IPS-20b (cell line): ENCODE data around the gene PTPRE.
A peak's percentile ranks its signal among the peaks of the same experiment; 100 is the strongest.

Experiments used
- H3K27ac ChIP-seq: one replicate; pipeline ENCODE4 v1.5.1; 2013; ENCODE audit warnings: low read length
- H3K27me3 ChIP-seq: 2 replicates; pipeline ENCODE4 v1.6.1; 2013; ENCODE audit warnings: mild to moderate bottlenecking, low read length, inconsistent platforms; ENCODE audit not compliant: insufficient read depth
- H3K36me3 ChIP-seq: 2 replicates; pipeline ENCODE4 v1.6.1; 2013; ENCODE audit warnings: low read depth, mild to moderate bottlenecking, inconsistent platforms, low read length, moderate library complexity; ENCODE audit not compliant: insufficient read depth
- H3K4me1 ChIP-seq: 2 replicates; pipeline ENCODE4 v1.6.1; 2013; ENCODE audit warnings: mild to moderate bottlenecking, control low read depth, inconsistent platforms, low read length, moderate library complexity; ENCODE audit not compliant: insufficient read depth
- H3K4me3 ChIP-seq: 2 replicates; pipeline ENCODE4 v1.5.1; 2013; ENCODE audit warnings: mild to moderate bottlenecking, low read length, inconsistent platforms
- H3K9ac ChIP-seq: 2 replicates; pipeline ENCODE4 v1.6.1; 2013; ENCODE audit warnings: low read depth, mild to moderate bottlenecking, inconsistent platforms, low read length, moderate library complexity
- H3K9me3 ChIP-seq: 2 replicates; pipeline ENCODE4 v1.6.1; 2013; ENCODE audit warnings: mild to moderate bottlenecking, low read depth, low read length, inconsistent platforms; ENCODE audit not compliant: insufficient read depth

The PTPRE gene

GRCh38 chr10:128121750-128122412, 215.0 kb downstream of the PTPRE start:
- Histone ChIP-seq H3K9ac (no peak overlapping the region), H3K4me3 (no peak overlapping the region), H3K27me3 (peaks cover 5% of the 10 kb centered on the region; the same call in 1 of the 2 replicates), H3K36me3 (peaks cover 48% of the 10 kb centered on the region), H3K9me3 (no peaks in the 10 kb centered on the region), H3K4me1 (peaks cover 9% of the 10 kb centered on the region; the same call in 1 of the 2 replicates), H3K27ac (no peak overlapping the region)

GRCh38 chr10:128122931-128123330, 216.0 kb downstream of the PTPRE start:
- peaks cover 16% of the 10 kb centered on the region for H3K4me1 ChIP-seq
- peaks cover 45% of the 10 kb centered on the region for H3K36me3 ChIP-seq
- H3K9me3 ChIP-seq, result no peaks in the 10 kb centered on the region
- no peak overlapping the region for H3K4me3 ChIP-seq
- H3K27me3 ChIP-seq, result peaks cover 11% of the 10 kb centered on the region; the same call in 1 of the 2 replicates
- H3K9ac ChIP-seq, result no peak overlapping the region
- H3K27ac ChIP-seq, result no peak overlapping the region

- Histone ChIP-seq H3K27me3 (peaks cover 11% of the 10 kb centered on the region; the same call in 1 of the 2 replicates), H3K9me3 (no peaks in the 10 kb centered on the region), H3K9ac (no peak overlapping the region), H3K36me3 (peaks cover 38% of the 10 kb centered on the region), H3K4me3 (peak overlapping the region; percentile 95; the same call in 1 of the 2 replicates), H3K27ac (no peak overlapping the region), H3K4me1 (peaks cover 16% of the 10 kb centered on the region)
These were observed 216.9 kb downstream of the PTPRE start for GRCh38 chr10:128123846-128124245.

- Histone ChIP-seq H3K27me3 (peaks cover 11% of the 10 kb centered on the region; the same call in 1 of the 2 replicates), H3K27ac (no peak overlapping the region), H3K4me1 (peaks cover 16% of the 10 kb centered on the region), H3K36me3 (peaks cover 27% of the 10 kb centered on the region), H3K4me3 (peak overlapping the region; percentile 95), H3K9ac (peak overlapping the region; percentile 91; the same call in 1 of the 2 replicates), H3K9me3 (no peaks in the 10 kb centered on the region)
These were observed 218.0 kb downstream of the PTPRE start for GRCh38 chr10:128124813-128125403.

GRCh38 chr10:128125416-128125943, 218.6 kb downstream of the PTPRE start:
- H3K36me3 ChIP-seq, result peaks cover 24% of the 10 kb centered on the region
- H3K9me3 ChIP-seq, result no peaks in the 10 kb centered on the region
- peaks cover 11% of the 10 kb centered on the region; the same call in 1 of the 2 replicates for H3K27me3 ChIP-seq
- peaks cover 16% of the 10 kb centered on the region for H3K4me1 ChIP-seq
- H3K4me3 ChIP-seq, result peak overlapping the region; percentile 95
- H3K27ac ChIP-seq, result no peak overlapping the region
- H3K9ac ChIP-seq, result peak overlapping the region; percentile 91

GRCh38 chr10:128125944-128126764, 219.3 kb downstream of the PTPRE start, which contains the start of gene MKI67:
TSS of gene MKI67 (minus strand) at chr10:128126423. CDS start at chr10:128125667, 756 bp downstream.
- Histone ChIP-seq H3K4me1 (peaks cover 16% of the 10 kb centered on the region), H3K9me3 (no peaks in the 10 kb centered on the region), H3K27ac (no peak within 1 kb of the TSS), H3K9ac (peak within 1 kb of the TSS; percentile 91), H3K36me3 (peaks cover 18% of the 10 kb centered on the region), H3K27me3 (peaks cover 11% of the 10 kb centered on the region; the same call in 1 of the 2 replicates), H3K4me3 (peak within 1 kb of the TSS; percentile 95)

- no peak overlapping the region for H3K27ac ChIP-seq
- no peak overlapping the region for H3K9ac ChIP-seq
- H3K9me3 ChIP-seq, result no peaks in the 10 kb centered on the region
- no peaks in the 10 kb centered on the region for H3K36me3 ChIP-seq
- H3K4me3 ChIP-seq, result no peak overlapping the region
- peaks cover 11% of the 10 kb centered on the region; the same call in 1 of the 2 replicates for H3K27me3 ChIP-seq
- peaks cover 16% of the 10 kb centered on the region for H3K4me1 ChIP-seq
These were observed 221.7 kb downstream of the PTPRE start for GRCh38 chr10:128128582-128128981.

GRCh38 chr10:128130051-128130450, 223.1 kb downstream of the PTPRE start:
- H3K4me1 ChIP-seq, result peaks cover 7% of the 10 kb centered on the region; the same call in 1 of the 2 replicates
- H3K9me3 ChIP-seq, result no peaks in the 10 kb centered on the region
- H3K4me3 ChIP-seq, result no peak overlapping the region
- H3K27ac ChIP-seq, result no peak overlapping the region
- peaks cover 11% of the 10 kb centered on the region; the same call in 1 of the 2 replicates for H3K27me3 ChIP-seq
- no peaks in the 10 kb centered on the region for H3K36me3 ChIP-seq
- no peak overlapping the region for H3K9ac ChIP-seq
